ENCODE results near the gene KCNRG.
"Not testable (repeated sequence)": the region's sequence is repeated elsewhere in the genome, so short reads cannot be mapped to it uniquely, and the experiment has no call there.

The KCNRG gene

GRCh38 chr13:50055454-50055853 lies 40.2 kb downstream of the KCNRG start:
- TF ChIP-seq POLR2A (IDR thresholded peaks at IDR 0.05; ENCODE audit: low read depth, low read length) = no peak
- no peak for TF ChIP-seq POLR2AphosphoS5 (IDR thresholded peaks at IDR 0.05; ENCODE audit: low read depth, low read length)
- no peak for TF ChIP-seq TAF1 (IDR thresholded peaks at IDR 0.05; ENCODE audit: borderline replicate concordance, low read depth, low read length)
- FAIRE-seq (no peak), DNase-seq (ENCODE audit: insufficient read length) (no peak)

DNA sequence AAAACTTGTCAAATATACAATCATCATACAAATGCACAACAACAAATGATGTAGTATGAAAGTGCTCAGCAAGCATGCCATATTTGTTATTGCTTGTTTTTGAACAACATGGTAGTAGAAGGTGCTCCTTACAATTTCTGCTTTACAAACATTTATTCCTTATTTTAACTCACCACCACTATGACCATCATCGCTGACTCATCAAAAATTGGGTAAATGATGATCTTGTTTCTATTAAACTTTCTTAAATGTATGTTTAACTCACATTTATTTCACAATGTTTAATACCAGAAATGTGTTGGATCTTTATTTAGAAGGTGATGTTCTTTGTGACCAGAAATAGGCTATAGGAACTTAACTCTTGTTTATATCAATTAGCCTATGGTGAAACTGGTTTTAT lies 45.5 kb downstream of the KCNRG start:
- DNase-seq (ENCODE audit: insufficient read length) = no peak
- no peak for FAIRE-seq
- TF ChIP-seq POLR2A (IDR thresholded peaks at IDR 0.05; ENCODE audit: low read depth, low read length) (no peak), TAF1 (IDR thresholded peaks at IDR 0.05; ENCODE audit: borderline replicate concordance, low read depth, low read length) (no peak), POLR2AphosphoS5 (IDR thresholded peaks at IDR 0.05; ENCODE audit: low read depth, low read length) (no peak)

DNA sequence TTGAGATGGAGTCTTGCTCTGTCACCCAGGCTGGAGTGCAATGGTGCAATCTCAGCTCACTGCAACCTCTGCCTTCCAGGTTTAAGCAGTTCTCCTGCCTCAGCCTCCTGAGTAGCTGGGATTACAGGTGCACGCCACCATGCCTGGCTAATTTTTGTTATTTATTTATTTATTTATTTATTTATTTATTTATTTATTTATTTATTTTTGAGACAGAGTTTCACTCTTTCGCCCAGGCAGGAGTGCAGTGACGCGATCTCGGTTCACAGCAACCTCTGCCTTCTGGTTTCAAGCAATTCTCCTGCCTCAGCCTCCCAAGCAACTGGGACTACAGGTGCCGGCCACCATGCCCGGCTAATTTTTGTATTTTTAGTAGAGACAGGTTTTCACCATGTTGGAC lies 47.1 kb downstream of the KCNRG start:
- not testable (repeated sequence) for FAIRE-seq; DNase-seq (ENCODE audit: insufficient read length)

- TF ChIP-seq POLR2AphosphoS5 (IDR thresholded peaks at IDR 0.05; ENCODE audit: low read depth, low read length) (no peak), TAF1 (IDR thresholded peaks at IDR 0.05; ENCODE audit: borderline replicate concordance, low read depth, low read length) (no peak), POLR2A (IDR thresholded peaks at IDR 0.05; ENCODE audit: low read depth, low read length) (no peak)
- FAIRE-seq (no peak), DNase-seq (ENCODE audit: insufficient read length) (no peak)
These were observed 50.5 kb downstream of the KCNRG start for GRCh38 chr13:50065712-50066111.

DNA sequence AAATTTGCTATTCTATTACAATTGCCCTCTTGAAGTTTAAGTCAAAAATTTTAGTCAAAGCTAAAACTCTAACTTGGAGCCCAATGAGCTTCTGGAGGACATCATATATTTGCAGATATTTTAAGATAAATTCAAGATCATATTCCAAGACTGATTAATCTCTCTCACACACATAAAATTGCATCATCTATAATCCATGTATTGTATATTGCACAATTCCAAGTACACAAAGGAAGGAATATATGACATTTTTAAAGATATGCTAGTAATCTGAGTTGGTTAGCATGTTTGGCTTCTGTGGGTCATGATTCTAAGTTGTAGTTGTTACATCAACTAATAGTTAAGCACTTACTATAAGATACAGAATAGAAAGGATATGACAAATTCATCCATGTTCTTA lies 53.3 kb downstream of the KCNRG start:
- peak; percentile 56 for FAIRE-seq
- no peak for DNase-seq (ENCODE audit: insufficient read length)
- no peak for TF ChIP-seq TAF1 (IDR thresholded peaks at IDR 0.05; ENCODE audit: borderline replicate concordance, low read depth, low read length)
- no peak for TF ChIP-seq POLR2A (IDR thresholded peaks at IDR 0.05; ENCODE audit: low read depth, low read length)
- TF ChIP-seq POLR2AphosphoS5 (IDR thresholded peaks at IDR 0.05; ENCODE audit: low read depth, low read length) = no peak

GRCh38 chr13:50069261-50069660 lies 54.0 kb downstream of the KCNRG start:
- FAIRE-seq = no peak
- TF ChIP-seq TAF1 (IDR thresholded peaks at IDR 0.05; ENCODE audit: borderline replicate concordance, low read depth, low read length) (no peak), POLR2A (IDR thresholded peaks at IDR 0.05; ENCODE audit: low read depth, low read length) (no peak), POLR2AphosphoS5 (IDR thresholded peaks at IDR 0.05; ENCODE audit: low read depth, low read length) (no peak)
- DNase-seq (ENCODE audit: insufficient read length) = no peak

DNA sequence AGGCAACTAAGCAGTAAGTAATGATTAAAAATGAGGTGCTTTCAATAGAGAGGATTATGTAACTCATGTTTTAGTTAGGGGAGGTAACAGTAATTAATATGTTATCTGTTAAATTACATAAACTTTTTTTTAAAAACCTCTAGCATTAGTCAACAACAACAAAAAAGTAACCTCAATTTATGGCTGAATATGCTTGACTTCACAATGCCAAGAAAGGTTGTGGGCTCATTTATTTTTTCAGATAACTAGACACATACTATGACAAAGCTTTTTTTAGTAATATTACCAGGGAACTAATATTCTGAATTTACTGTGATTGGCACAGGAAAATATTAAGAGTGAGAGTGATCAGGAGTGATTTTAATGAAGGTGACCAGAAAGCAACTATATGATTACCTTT lies 54.9 kb downstream of the KCNRG start:
- DNase-seq (ENCODE audit: insufficient read length) (no peak), FAIRE-seq (no peak)
- TF ChIP-seq POLR2AphosphoS5 (IDR thresholded peaks at IDR 0.05; ENCODE audit: low read depth, low read length) (no peak), POLR2A (IDR thresholded peaks at IDR 0.05; ENCODE audit: low read depth, low read length) (no peak), TAF1 (IDR thresholded peaks at IDR 0.05; ENCODE audit: borderline replicate concordance, low read depth, low read length) (no peak)
